Dermis blood vessel endothelial cell (primary cell): ENCODE data around the gene CHST8. TPM values are rescaled to one million over a fixed set of nuclear protein-coding genes. Genes with fewer than 3 reads are reported as not detected.

ENCODE experiments used
- DNase-seq: peaks from one replicate; pipeline ENCODE4 v3.0.0; 2010
- total RNA-seq: library from RNA; depleted of rRNA; stranded (reverse); fragments of >200 nt; gene quantifications from 2 replicates; pipeline ENCODE4 v1.2.3, GENCODE V29; 2014

The CHST8 gene
- total RNA-seq, 1 donor from 2014 or later: not detected

DNA sequence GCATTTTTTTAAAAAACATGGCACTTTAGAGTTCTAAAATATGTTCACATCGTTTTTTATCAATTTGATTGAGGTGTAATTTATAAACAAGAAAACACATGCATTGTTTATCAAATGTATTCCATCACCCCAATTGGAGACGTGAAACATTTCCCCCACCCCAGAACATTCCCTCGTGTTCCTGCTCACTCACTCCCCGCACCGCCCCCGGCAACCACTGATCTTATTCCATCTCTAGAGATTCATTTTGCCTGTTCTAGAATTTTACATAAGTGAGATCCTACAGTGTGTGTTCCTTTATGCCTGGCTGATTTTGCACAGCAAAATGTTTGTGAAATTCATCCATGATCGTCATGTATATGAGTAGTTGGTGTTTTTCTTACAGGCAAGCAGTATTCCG lies 124.4 kb downstream of the CHST8 start:
- no peak for DNase-seq

DNA sequence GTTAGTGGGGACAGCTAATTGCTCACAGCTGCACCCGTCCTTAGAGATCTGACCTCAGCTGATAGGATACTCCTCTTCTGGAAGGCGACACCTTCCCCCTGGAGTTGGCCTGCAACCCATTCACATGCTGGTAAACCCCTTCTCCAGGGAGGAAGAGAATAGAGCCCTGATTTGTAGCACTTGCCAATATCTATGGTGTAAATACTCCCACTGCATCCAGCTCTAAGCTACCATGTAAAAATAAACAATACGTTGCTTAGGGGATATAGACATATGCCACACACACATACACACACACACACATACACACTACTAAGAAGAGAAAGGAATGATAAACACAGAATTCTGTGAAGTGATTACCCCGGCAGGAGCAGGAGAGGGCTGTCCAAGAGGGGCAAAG lies 125.5 kb downstream of the CHST8 start:
- no peak for DNase-seq

DNA sequence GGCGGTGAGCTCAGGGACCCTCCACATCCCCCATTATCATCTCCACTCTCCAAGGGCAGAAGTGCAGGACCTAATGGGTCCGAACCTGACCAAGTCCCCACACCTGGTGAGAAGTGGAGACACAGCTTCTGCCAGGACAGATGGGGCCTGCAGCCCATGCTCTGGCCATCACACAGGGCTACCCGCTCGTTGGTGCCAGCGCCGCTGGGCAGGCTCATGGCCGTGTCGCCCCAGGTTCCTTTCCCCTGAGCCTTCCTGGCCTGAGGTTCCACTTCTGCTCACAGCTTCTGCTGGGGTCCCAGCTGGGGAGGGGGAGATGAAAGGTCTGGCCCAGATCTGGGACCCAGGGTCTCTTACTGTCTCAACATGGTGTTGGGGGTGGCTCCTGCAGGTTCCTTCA lies 126.5 kb downstream of the CHST8 start:
- no peak for DNase-seq

DNA sequence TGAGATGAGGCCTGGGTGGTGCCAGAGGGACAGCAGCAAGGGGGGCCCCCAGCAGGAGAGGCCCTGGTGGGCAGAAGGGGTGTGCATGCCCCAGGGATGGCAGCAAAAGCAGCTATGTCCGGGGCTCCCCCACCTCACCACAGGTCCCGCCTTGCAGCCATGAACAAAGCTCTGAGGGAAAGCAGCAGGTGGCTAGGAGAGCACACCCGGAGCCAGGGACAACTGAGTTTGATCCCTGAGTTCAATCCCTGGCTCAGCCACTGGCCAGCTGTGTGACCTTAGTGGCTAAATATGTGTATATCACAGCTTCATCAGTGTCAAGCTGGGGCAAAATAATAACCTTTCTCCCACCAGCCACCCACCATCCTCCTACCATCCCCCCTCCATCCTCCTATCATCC lies 127.3 kb downstream of the CHST8 start:
- DNase-seq: no peak

DNA sequence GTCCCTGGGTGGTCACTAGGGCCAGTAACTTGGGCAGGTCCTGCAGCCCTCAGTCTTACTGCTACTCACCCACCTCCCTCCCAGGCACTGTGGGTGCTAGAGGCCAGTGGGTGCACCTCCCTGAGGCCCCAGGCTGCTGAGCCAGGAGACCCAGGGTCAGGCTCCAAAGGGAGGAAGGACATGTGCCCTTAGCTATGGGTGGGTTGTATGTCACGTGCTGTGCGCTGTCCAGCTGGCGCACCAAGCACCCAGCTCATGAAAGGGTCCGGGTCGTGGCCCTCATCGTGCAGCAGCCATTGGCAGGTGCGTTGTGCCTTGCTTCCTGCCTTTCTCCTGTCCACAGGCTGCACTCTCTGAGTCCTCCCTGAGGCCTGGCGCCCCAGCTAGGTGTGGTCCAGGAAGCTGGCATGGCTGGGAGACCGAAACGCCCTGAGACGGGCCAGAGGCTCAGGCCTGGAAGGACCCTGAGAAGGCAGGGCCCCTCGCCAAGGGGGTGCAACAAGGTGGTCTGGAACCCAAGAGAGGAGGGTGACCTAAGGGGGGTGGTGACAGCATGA lies 127.9 kb downstream of the CHST8 start:
- DNase-seq: no peak

DNA sequence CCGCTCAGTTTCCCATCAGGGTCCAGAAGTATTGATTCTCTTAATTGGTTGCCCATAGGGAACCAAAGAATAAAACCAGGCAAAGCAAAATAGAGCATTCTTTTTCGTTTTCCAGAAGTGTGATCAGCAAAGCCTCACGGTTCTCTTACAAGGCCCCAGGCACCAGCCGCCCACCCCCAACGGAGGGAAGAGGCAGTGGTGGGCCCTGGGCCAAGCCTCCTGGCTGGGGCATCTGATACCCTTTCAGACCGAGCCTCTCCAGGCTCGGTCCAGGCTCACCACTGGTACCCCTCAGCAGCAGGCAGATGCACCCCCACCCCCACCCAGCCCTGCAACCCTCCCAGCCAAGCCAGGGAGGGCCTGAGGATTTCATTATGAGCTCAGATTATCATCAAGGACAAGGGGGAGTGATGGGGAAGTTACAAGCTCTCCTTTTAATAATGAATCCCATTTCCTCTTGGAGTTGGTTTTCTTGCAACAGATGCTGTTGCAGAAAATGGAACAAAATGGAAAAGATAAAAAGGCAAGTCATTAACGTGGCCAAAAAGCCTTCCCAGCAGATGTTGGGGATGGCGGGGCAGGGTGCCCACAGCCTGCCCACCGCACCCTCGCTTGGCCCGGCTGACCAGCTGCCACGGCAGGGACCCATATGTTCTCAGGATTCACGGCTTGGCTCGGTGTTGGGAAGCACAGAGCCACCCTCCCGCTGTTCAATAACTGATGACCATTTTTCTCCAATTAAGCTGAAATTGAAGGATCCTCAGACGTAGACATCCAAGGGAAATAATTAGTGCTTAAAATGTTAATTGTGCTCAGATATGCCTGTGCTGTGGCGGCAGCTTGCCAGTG lies 129.1 kb downstream of the CHST8 start:
- no peak for DNase-seq

DNA sequence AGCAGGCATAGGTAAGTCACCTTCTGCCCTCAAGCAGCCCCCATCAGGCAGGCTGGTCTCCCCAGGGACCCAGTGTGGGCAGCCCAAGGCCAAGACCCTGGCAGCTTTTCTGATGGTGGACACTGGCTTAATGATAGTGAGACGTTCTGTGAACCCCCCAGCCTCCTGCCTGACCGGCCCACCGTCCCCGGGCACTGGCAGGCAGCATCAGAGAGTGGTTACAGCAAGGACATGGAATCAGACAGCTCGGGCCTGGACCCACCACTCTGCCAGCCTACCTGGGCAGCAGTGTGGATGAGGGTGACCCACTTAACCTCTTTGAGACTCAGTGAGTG lies 129.7 kb downstream of the CHST8 start:
- DNase-seq: no peak

DNA sequence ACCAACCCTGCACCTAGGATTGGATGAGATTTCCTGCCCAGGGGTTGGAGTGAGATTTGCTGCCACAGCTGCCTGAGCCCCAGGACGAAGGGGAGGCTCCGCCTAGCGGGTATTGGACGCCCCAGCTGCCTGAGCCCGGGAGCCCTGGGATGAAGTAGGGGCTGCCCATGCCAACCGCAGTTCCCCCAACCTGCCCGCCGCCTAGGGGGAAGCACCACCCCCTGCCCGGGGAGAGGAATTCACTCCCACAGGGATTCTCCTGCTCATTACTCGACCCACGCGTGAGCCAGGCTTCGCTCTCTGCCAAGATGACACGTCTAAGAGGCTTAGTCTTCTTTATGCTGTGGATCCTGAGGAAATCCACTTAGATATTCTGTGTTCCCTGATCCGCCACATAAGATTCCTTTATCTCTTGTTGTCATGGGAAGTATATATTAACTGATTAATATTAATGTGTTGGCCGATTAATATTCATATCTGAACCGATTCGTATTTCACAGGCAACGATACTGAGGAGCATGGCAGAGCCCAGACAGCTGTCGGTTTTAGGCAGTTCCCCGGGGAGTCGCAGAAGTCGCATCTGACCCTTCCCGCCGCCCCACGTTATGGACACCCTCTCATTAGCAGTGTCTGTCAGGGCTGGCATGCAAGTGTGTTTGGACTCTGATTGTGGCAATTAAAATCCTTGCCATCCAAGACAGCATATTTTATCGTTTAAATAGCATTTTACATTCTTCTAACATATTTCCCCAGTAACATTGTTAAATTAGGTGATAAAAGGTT lies 130.5 kb downstream of the CHST8 start:
- no peak for DNase-seq

DNA sequence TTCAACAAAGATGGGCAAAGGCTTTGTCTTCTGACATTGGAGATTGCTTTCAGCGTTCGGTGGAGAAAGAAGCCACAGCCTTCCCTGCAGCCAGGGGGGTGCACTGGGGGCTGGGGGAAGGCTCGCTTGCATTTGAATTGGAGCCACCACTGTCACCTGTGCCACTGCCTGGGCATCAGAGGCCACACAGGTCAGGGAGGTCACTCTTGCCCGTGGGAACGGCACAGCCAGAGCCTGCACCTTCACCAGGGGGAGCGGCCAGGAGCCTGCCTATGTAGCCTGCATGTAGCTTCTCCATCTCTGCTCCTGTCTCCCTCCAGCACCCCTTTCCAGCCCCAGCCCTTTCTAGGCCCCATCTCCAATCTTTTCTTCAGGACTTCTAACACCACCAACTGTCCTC lies 131.2 kb downstream of the CHST8 start:
- DNase-seq: no peak

DNA sequence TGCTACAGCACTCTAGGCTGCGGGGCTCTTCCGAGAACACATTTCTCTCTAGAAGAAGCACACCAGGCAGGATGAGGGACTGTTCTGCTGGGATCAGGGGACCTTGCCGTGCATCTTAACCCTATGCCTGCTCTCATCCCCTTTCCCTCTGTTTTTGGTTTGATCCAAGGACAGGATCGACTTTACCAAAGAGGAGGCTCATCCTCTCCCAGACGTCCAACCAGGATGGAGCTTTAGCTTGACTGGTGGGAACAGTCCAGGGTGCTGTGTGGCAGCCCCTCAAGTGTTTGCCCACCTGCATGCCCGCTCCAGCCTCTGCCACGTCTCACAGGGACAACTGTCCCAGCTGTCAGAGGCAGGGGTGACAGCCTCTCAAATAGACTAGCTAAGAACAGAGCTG lies 132.6 kb downstream of the CHST8 start:
- DNase-seq: no peak

DNA sequence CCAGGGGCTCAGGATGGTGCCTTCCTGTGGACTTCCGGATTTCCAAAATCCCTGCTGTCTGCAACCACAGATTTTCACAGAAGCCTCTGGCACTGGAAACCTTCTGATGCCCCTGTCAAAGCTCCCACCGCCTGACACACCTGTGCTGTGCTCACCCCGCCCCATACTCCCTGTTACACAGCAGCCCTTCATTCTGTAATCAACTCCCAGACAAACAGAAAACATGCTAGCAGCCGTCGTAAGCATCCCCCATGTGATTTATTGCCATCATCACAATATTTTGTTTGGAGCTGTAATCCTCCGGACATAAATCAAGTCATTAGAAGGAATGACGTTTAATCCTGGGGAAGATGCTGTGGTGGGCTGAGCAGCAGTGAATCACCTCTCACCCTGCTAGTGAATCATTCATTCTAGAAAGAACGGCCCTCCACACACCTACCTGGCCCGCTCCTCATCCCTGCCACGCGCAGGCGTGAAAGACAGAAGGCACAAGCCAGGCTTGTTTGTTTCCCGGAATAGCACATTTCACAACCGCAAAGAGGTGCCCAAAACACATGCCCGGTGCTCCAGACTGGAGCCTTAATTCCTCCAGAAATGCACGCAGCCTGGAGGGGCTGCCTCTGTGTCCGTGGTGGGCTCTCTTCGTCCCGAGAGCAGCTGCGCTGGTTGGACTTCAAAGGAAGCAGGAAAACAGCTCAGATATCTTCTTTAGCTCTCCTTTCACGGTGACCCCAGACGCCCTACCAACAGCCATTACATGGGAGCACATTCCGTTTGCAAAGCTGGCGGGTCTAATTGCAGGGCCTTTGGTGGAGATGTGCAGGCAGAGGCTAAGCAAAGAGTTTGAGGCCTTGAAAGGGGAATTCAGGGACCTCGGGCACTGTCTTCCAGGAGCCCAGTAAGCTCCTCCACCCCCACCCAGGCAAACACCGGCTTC lies 133.6 kb downstream of the CHST8 start:
- DNase-seq: no peak

DNA sequence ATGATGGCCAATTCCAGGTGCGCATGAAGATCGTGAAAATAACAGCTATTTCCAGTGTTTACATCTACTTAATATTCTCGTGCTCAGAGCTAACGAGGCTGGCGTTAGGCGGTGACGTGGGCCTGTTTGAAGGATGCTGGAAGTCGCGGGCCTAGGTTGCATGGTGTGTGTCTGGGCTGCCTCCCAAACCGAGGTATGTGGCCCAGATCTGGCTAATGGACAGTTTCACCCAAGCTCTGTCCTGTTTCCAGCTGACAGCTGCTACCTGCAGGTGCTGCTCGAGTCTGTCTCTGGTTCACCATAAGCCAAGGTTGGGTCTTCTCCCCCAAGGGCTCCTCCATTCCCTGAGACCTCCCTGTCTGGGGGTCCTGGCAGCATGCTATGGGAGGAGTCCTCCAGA lies 134.4 kb downstream of the CHST8 start:
- no peak for DNase-seq

DNA sequence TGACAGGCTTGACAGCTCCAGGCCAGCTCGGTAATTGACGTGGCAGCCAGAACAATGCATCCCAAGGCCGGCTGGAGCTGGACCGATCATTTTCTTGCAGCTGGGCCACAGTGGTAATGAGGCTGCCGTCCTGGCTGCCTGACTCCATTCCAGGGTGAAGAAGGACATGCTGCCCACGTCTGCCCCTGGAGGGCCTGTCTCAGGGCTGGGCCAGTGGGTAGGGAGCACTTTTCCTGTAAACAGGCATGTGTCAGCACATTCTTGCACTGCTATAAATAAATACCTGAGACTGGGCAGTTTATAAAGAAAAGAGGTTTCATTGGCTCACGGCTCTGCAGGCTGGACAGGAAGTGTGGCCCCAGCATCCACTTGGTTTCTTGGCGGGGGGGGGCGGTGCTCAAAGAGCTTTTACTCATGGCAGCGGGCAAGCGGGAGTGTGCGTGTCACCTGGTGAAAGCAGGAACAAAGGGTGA lies 136.8 kb downstream of the CHST8 start:
- peak; percentile 27 for DNase-seq

DNA sequence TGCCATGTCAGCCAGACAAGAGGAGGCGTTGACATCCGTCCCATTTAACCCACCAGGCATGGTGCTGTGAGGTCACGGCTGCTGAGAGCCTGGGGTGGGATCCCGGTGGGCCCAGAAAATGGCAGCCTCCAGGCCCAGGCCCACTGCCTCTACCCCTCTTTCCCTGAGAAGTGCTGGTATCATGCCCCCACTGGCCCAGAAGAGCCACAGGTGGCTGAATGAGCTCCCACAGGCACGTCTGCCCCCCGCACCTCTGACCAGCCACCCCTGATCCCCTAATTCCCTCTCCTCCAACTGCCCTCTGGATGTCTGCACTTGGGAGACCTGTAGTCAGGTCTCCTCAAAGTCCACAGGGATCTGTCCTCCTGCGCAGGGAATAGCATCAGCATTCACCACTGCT lies 137.6 kb downstream of the CHST8 start:
- no peak for DNase-seq

DNA sequence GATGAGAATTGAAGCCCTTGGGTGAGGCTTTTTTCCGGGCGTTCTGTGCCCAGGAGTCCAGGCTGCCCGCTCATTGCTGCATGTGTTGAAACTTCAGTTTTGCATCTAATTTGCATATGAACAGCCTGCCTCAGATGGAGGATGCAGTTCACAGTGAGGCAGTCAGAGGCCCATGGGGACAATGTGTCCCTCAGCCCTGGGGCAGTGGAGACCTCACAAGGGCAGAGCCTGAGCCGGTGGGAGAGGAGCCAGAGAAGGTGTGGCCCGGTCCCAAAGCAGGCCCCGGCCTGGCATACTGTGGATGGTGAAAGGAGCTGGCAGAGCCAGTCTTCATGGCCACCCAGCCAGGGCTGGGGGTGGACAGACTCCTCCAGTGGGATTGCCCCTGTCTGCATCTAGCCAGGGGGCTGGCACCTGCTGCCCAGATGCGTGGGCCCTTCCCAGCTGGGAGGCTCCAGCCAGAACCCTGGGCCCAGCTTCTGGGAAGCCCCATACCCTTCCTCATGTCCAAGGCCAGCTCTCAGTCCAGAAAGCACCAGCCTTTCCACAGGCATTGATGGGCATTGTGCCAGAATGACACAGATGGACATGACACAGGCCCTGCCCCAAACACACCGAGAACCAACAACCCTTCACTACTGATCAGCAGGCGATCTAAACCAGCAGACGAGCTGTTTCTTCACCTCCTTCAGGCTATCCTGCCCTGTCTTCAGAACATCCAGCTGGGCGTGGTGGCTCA lies 142.0 kb downstream of the CHST8 start:
- DNase-seq: no peak

DNA sequence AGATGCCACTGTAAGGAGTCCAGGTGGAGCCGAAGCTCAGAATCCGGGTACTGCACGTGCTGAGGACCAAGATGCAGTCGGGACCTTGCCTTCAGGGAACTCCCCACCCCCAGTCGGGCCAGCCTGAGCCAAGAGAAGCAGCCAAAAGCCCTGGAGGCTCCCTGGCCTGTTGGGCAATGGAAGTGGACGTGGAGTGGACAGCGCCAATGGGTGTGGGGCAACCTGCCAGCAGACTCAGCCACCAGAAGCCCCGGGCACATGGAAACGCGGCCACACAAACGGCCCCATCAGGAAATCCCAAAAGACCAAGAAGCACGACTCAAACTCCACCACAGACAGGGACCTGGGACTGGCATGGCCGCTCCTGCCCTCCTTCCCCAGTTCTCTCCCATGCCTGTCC lies 144.9 kb downstream of the CHST8 start:
- no peak for DNase-seq

DNA sequence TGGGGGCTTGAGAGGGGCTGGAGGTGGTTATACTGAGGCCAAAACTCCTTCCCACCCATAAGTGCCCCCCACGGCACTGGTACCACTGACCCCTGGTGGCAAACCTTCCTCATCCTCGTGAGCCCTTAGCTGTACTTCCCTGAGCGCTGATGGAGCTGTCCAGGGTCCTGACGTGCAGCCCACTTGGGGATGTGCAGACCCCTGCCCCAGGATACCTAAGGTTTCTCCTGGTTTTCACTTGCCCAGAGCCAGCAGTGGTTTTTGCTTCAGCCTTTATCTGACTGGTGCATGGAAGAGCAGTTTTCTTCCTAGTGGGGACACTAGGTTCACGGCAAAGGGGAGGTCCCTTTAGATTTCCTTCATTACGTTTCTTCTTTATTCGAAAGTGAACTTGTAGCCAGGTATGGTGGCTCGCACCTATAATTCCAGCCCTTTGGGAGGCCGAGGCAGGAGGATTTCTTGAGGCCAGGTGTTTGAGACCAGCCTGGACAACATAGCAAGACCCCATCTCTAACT lies 146.2 kb downstream of the CHST8 start:
- peak; percentile 63 for DNase-seq

DNA sequence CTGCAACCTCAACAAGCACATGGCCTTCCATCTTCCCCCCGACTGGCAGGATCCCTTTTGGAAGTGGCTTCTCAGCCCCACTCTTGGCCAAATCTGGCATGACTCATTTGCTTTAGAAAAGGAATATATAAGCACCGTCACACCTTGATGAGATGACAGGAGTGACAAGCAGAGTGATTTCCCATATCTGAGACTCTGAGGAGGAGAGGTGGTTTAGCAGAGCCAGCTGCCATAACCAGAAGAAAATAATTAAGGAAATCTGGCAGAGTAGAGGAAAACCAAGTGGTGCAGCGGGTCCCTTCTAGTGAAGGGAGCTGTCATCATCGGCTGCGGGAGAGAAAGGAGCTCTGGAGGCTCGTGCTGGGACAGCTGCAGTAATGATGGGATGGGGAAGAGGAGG lies 147.5 kb downstream of the CHST8 start:
- DNase-seq: no peak

DNA sequence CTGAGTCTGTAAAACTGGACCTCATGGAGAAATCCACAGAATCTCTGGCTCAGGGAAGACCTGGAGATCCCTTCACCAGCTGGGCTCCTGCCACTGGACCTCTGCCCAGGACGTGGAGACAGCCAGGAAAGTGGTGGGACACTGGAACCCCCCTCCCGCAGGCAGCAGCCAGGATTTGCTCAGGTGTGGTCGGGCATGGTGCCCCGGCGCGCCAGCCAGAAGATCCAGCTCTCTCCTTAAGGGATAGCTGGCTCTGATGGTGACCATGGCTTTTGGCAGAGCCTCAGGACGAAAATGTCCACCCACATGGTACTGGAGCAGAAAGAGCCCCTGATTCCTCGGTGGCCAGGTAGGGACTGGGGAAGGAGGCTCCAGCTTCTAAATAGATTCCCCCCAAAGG lies 148.4 kb downstream of the CHST8 start:
- no peak for DNase-seq

DNA sequence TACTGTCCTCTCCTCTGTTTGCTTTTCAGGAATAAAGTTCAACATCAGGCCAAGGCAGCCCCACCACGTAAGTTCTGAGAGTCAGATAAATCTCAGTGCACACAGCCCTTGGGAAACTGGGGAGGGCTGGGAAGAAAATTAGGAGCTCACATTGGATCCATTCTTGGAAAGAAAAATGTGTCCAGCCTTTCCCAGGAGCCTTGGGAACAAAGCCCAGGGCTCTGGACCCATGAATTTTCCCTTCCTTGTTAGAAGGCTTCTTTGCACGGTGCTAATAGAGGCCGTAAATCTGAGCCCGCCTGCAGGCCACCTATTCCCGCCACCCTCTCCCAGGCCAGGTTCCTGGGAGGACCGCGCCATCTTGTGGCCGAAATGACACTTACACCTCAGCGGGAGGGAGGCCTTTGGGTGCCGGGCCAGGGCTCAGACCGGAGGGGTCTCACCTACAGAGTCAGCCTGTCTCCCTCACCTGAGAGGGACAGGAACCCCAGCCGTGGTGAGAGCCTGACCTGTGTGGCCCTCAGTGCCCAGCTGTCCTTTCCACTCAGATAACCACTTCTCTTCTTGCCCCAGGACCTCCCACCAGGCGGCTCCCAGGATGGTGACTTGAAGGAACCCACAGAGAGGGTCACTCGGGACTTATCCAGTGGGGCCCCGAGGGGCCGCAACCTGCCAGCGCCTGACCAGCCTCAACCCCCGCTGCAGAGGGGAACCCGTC lies 149.8 kb downstream of the CHST8 start:
- DNase-seq: peak; percentile 85
